ENCODE results near the gene TRHDE.
"Not testable (repeated sequence)": the region's sequence is repeated elsewhere in the genome, so short reads cannot be mapped to it uniquely, and the experiment has no call there.

GRCh38 chr12:72712025-72712424, 439.9 kb downstream of the TRHDE start:
- not testable (repeated sequence) for TF ChIP-seq POLR2AphosphoS5, CTCF, POLR2A, EP300 (IDR thresholded peaks at IDR 0.05)

Measured in sigmoid colon (tissue), 4 donors.